Lower lobe of right lung (tissue), 2 donors: ENCODE measurements around the gene FOXN3. TPM values are rescaled to one million over a fixed set of nuclear protein-coding genes. Genes with fewer than 3 reads are reported as not detected.

Experiments used
- ATAC-seq, 2 donors: fragments of 200-7000 bp; cut with Tn5 transposase; one replicate each; pipeline ENCODE4 v1.9.1; 2020 to 2022; ENCODE audit warnings: mild to moderate bottlenecking in 2 of 2, moderate library complexity in 2 of 2
- DNase-seq: peaks from one replicate; pipeline ENCODE4 v3.0.0-alpha.2; 2020
- H3K27ac ChIP-seq: fragments of 200-600 bp; one replicate; pipeline ENCODE4 v1.8.0; 2022
- H3K27me3 ChIP-seq: fragments of 200-600 bp; one replicate; pipeline ENCODE4 v1.8.0; 2022; ENCODE audit warnings: low read depth
- H3K36me3 ChIP-seq: fragments of 200-600 bp; one replicate; pipeline ENCODE4 v1.8.0; 2022; ENCODE audit warnings: mild to moderate bottlenecking
- H3K4me1 ChIP-seq: fragments of 200-600 bp; one replicate; pipeline ENCODE4 v1.8.0; 2022
- H3K4me3 ChIP-seq: fragments of 200-600 bp; one replicate; pipeline ENCODE4 v1.8.0; 2022; ENCODE audit warnings: mild to moderate bottlenecking
- H3K9me3 ChIP-seq: fragments of 200-600 bp; one replicate; pipeline ENCODE4 v1.8.0; 2022
- CTCF ChIP-seq: fragments of 200-600 bp; IDR thresholded peaks from one replicate; pipeline ENCODE4 v1.8.0; 2022; ENCODE audit warnings: antibody characterized with exemption, mild to moderate bottlenecking
- intact Hi-C: fragments of 100-400 bp; cut with DNase I; formaldehyde crosslinking; loops from one replicate; pipeline ENCODE4 v1.11.0; 2022
- total RNA-seq: library from RNA; stranded (reverse); fragmentation: NEBNext Ultra II Directional; extraction: Animal tissue kit (Norgen Biotek cat#: 25700); gene quantifications from one replicate; pipeline ENCODE4 v1.2.1, GENCODE V29; 2021
- donor health status: DM: no; HTN: yes; CAD: no; lungs with severe emphysema.

The FOXN3 gene
- total RNA-seq, 1 donor from 2014 or later = 116 TPM

DNA sequence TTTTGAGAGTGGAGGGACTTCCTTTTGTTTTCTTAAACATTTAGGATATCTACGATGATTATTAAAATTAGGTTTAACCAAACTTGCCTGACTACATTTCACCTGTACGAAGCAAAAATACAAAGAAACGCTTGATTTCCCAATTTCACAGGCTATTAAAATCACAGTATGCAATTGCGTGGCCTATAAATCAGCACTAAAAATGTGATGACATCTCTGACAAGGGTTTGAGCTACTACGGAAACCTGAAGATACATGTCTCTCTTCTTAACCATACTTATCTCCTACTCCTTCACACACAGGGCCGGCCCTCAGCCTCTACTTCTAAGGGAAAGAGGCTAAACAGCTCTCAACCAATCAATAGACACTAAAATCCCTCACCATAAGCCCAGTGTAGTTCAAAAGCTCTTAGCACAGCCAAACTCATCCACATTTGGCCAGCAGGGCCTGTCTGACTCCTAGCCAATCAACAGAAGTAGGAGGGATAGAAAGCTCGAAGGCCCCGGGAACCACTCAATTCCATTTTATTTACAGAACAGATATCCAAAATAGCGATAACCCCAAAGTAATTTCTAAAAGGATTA is 137.3 kb downstream of the FOXN3 start:
- H3K36me3 ChIP-seq = peaks cover 16% of the 10 kb centered on the region
- no peak overlapping the region for H3K27ac ChIP-seq
- no peaks in the 10 kb centered on the region for H3K4me1 ChIP-seq
- H3K4me3 ChIP-seq = no peak overlapping the region
- H3K27me3 ChIP-seq = no peaks in the 10 kb centered on the region
- no peak for DNase-seq
- intact Hi-C loops = no loop called here
- no peak for TF ChIP-seq CTCF
- no peak for ATAC-seq
- H3K9me3 ChIP-seq = no peaks in the 10 kb centered on the region

DNA sequence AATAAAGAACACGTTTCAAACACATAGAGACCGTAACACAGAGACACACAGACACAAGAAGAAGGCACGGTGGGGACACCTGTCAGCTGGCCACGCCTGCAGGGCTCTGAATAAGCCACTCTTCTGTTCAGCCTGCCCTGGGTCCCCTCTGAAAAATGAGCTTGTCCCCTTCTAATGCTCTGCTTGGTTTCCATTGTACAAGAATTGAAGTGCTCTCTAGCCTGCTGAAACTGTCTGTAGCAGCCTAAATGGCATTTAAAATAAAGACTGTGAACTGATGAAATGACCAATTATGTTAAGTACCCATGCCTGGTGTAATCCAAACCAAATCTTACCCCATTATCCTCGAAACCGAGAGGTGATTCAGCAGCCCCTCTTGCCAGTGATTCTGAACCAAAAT is 139.8 kb downstream of the FOXN3 start:
- H3K4me3 ChIP-seq = no peak overlapping the region
- no peak for TF ChIP-seq CTCF
- DNase-seq (no peak), ATAC-seq (no peak)
- intact Hi-C loops = no loop called here
- no peak overlapping the region for H3K27ac ChIP-seq
- peaks cover 3% of the 10 kb centered on the region for H3K4me1 ChIP-seq
- no peaks in the 10 kb centered on the region for H3K27me3 ChIP-seq
- peaks cover 16% of the 10 kb centered on the region for H3K36me3 ChIP-seq
- H3K9me3 ChIP-seq = no peaks in the 10 kb centered on the region

DNA sequence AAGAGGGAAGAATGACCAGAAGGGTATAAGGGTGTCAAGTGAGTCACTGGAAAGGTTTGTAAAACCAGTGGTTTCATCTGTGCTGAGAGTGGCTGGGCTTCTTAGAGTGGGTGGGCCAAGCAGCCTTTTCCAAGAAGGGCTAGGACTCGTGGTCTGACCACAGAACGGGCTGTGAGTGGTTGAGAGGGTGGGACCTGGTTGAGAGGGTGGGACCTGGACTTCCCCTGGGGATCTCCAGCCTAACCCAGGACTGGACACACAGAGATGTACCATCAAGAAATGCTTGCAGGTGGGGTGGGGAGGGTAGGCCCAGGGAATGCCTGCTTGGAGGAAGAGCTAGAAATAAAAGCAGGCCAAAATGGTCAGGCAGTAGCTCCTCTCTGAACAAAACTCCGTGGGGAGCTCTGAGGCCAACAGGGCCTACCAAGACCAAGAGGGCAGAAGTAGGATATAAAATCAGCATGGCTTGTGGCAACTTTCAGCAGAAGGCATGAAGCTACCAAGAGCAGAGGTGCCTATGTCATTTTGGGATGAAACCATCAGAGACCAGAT is 140.5 kb downstream of the FOXN3 start:
- Histone ChIP-seq H3K4me3 (no peak overlapping the region), H3K36me3 (peaks cover 16% of the 10 kb centered on the region), H3K9me3 (no peaks in the 10 kb centered on the region), H3K27me3 (no peaks in the 10 kb centered on the region), H3K4me1 (peaks cover 3% of the 10 kb centered on the region), H3K27ac (no peak overlapping the region)
- intact Hi-C loops = no loop called here
- no peak for TF ChIP-seq CTCF
- peak; percentile 54 for DNase-seq
- ATAC-seq = peak; percentile 72 to 80

- H3K27ac ChIP-seq = no peak overlapping the region
- no peak for TF ChIP-seq CTCF
- no peaks in the 10 kb centered on the region for H3K9me3 ChIP-seq
- H3K27me3 ChIP-seq = no peaks in the 10 kb centered on the region
- intact Hi-C loops = no loop called here
- peak; percentile 67 for DNase-seq
- peaks cover 11% of the 10 kb centered on the region for H3K4me1 ChIP-seq
- ATAC-seq = peak; percentile 88 to 92
- no peaks in the 10 kb centered on the region for H3K36me3 ChIP-seq
- no peak overlapping the region for H3K4me3 ChIP-seq
These were observed 146.4 kb downstream of the FOXN3 start for GRCh38 chr14:89270439-89271227.

- no peak for ATAC-seq
- Histone ChIP-seq H3K4me3 (no peak overlapping the region), H3K4me1 (peaks cover 11% of the 10 kb centered on the region), H3K27ac (no peak overlapping the region), H3K27me3 (no peaks in the 10 kb centered on the region), H3K9me3 (no peaks in the 10 kb centered on the region), H3K36me3 (no peaks in the 10 kb centered on the region)
- no peak for TF ChIP-seq CTCF
- DNase-seq = no peak
- intact Hi-C loops = no loop called here
These were observed 147.6 kb downstream of the FOXN3 start for GRCh38 chr14:89269404-89269803.
